Thyroid gland (tissue), 4 donors: ENCODE results near the gene C1orf94.

Source experiments
- CTCF ChIP-seq, 6 experiments: fragments of 200-600 bp in 3 of 6; fragments of 450-650 bp in 3 of 6; sonication (generic) in 3 of 6; IDR thresholded peaks; one replicate each; pipeline ENCODE4 v1.5.1; 2016 to 2019; ENCODE audit warnings: antibody characterized with exemption in 6 of 6, mild to moderate bottlenecking in 2 of 6, inconsistent platforms in 1 of 6, moderate library complexity in 1 of 6
- POLR2A ChIP-seq, 2 donors: fragments of 450-650 bp; IDR thresholded peaks; one replicate each; pipeline ENCODE4 v1.6.1; 2017; ENCODE audit warnings: antibody characterized with exemption in 2 of 2, mild to moderate bottlenecking in 2 of 2, moderate library complexity in 1 of 2

GRCh38 chr1:34245967-34246366 is 69.3 kb downstream of the C1orf94 start:
- TF ChIP-seq CTCF (IDR thresholded peaks at IDR 0.05) (no peak), POLR2A (IDR thresholded peaks at IDR 0.05) (no peak)
